GM18505 (cell line): ENCODE measurements around the gene DYNLT3.
A peak's percentile ranks its signal among the peaks of the same experiment; 100 is the strongest.

Experiments
- ATAC-seq: cut with Tn5 transposase; IDR thresholded peaks from one replicate; pipeline ENCODE4 v1.9.1; 2021; ENCODE audit not compliant: unreplicated experiment
- POLR2A ChIP-seq: IDR thresholded peaks from 4 replicates; pipeline ENCODE4 v1.6.1; 2011; ENCODE audit warnings: borderline replicate concordance; ENCODE audit not compliant: insufficient read depth, insufficient read length; ENCODE audit errors: extremely low read depth

Gene DYNLT3, protein sequence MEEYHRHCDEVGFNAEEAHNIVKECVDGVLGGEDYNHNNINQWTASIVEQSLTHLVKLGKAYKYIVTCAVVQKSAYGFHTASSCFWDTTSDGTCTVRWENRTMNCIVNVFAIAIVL

DNA sequence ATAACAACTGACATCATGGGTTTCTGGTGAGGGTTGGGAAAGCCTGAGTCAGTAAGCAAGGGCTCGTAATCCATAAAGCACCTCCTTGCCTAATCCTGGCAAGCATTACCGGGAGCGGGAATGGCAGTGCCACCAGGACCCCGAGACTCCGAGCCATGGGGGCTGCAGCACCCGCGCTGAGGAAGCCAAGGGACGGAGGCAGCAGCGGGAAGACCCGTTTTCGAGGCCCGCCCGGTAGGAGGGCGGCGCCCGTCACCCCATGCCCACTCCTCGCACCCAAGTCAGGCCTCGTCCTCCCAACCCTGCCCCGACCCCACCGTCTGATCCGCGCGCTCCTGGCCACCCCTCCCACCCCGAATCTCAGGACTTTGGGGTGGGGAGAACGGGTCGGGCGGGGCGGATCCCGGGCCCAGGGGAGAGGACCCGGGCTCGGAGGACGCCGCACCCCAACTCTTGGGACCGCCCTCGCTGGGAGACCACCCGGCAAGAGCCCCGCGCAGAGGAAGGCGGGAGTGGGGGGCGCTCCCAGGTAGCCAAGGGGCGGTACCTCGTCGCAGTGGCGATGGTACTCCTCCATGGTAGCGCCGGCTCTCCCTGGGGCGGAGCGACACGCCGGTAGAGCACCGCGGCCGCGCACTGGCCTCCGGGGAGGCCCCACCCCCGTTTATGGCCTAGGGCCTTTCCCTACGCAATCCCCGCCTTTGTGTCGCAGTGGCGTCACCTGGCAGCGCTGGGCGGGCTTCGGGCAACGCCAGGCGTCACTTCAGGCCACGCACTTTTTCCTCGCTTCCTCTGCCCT is at the start of gene DYNLT3:
Gene DYNLT3 (minus strand): TSS at position 638 of the 799 bp plus-strand sequence. CDS start 61 bp downstream, at position 577.
- TF ChIP-seq POLR2A, result peak; percentile 33
- peak; percentile 99 for ATAC-seq

DNA sequence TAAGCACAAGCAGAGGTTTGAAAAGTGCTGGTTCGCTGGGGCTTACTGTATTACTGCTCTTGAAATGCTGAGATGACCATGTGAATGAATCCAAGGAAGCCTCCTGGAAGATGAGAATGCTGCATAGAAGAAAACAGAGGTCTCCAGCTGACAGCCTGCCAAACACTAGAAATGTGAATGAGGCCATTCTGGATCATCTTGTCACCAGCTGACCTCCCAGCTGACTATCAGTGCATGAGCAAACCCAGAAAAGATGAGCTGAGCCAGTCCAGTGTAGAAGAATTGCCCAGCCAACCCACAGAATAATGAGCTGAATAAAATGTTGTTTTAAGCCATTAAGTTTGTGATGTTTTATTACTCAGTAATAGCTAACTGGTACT is 49.1 kb upstream of the DYNLT3 start:
- TF ChIP-seq POLR2A, result no peak
- no peak for ATAC-seq

GRCh38 chrX:37895795-37896510 is 48.6 kb upstream of the DYNLT3 start:
- ATAC-seq, result no peak
- TF ChIP-seq POLR2A, result no peak

GRCh38 chrX:37894725-37895124 is 47.4 kb upstream of the DYNLT3 start:
- TF ChIP-seq POLR2A, result no peak

GRCh38 chrX:37888010-37888409 is 40.6 kb upstream of the DYNLT3 start:
- ATAC-seq, result no peak
- no peak for TF ChIP-seq POLR2A

More at GRCh38 chrX:37894725-37895124, 47.4 kb upstream of the DYNLT3 start:
- ATAC-seq, result no peak

GRCh38 chrX:37887347-37887746 is 40.0 kb upstream of the DYNLT3 start:
- TF ChIP-seq POLR2A, result no peak
- ATAC-seq, result no peak

GRCh38 chrX:37883196-37883595 is 35.8 kb upstream of the DYNLT3 start:
- ATAC-seq, result no peak
- no peak for TF ChIP-seq POLR2A

DNA sequence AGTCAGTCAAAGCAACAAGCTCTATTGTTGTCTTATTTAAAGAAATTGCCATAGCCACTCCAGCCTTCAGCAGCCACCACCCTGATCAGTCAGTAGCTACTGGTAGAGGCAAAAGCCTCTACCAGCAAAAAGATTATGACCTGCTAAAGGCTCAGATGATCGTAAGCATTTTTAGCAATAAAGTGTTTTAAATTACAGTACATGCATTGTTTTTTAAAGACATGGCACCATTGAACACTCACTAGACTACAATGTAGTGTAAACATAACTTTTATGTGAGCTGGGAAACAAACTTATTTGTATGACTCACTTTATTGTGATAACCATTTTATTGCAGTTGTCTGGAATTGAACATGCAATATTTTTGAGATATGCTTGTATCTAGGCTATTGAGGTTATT is 32.3 kb upstream of the DYNLT3 start:
- no peak for ATAC-seq
- TF ChIP-seq POLR2A, result no peak

GRCh38 chrX:37876716-37877115 is 29.3 kb upstream of the DYNLT3 start:
- TF ChIP-seq POLR2A, result no peak
- ATAC-seq, result no peak

DNA sequence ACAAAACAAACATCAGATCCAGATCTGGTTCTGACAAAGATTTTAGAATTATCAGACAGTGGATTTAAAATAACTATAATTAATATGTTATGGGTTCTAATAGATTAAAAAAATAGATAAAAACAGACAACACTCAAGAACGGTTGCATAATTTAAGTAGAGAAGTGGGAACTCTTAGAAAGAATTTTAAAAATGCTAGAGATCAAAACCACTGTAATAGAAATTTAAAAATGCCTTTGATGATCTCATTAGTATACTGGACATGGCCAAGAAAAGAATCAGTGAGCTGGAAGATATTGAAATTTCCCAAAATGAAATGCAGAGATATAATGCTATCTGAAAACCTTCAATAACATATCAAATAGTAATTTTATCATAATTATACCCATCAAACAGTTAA is 28.3 kb upstream of the DYNLT3 start:
- no peak for ATAC-seq
- no peak for TF ChIP-seq POLR2A

- TF ChIP-seq POLR2A, result no peak
- no peak for ATAC-seq
These were observed 25.8 kb upstream of the DYNLT3 start for GRCh38 chrX:37873220-37873619.

DNA sequence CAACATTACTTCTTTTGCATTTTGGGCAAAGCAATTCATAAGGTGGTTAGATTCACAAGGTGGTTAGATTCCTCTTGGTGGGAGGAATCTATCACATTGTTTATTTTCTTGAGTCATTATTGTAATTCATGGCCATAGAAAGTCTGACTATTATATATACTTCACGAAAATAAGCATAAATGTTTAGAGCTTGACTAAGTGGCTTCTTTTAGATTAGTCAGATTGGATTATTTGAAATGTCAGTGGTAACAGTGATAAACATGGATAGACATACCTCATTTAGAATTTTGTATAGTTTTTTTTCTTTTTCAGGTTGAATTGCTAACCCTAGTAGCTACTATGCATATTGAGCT is 24.9 kb upstream of the DYNLT3 start:
- no peak for TF ChIP-seq POLR2A
- no peak for ATAC-seq

DNA sequence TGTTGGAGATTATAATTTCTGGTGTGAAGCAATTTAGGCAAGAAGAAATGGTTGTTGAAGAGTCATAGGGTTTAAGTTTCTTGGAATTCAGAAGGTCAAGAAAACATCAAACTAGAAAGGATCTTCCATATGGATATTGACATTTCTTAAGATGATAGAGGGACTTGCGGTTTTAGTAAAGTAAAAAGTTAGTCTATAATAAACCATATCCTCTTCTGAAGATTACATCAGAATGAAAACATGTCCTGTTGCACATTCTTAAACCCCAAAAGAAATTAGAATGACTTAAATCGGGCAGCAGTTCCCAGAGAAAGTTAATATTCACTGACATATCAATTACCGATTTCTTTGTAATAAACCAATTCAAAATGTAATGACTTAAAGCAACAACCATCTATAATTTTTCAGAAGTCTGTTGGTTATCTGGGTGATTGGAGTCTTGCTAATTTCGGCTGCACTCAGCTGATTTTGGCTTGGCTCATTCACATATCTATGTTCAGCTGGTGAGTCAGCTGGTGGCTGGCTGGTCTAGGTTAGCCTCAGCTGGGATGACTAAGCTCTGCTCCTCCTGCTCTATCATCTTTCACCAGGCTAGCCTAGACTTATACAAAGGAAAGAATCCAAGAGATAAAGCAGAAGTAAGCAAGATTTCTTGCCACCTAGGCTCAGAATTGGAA is 24.4 kb upstream of the DYNLT3 start:
- no peak for ATAC-seq
- no peak for TF ChIP-seq POLR2A
